Ishikawa (cell line): Measurements from ENCODE around the gene VRK2.

Experiments
- CEBPB ChIP-seq: IDR thresholded peaks from 2 replicates; pipeline ENCODE4 v1.6.1; 2012
- EGR1 ChIP-seq: IDR thresholded peaks from 2 replicates; pipeline ENCODE4 v1.6.1; 2012
- MAX ChIP-seq: IDR thresholded peaks from 2 replicates; pipeline ENCODE4 v1.6.1; 2012

GRCh38 chr2:58056192-58056916 lies 9.7 kb downstream of the VRK2 start:
- no peak for TF ChIP-seq EGR1
- TF ChIP-seq CEBPB: no peak
- TF ChIP-seq MAX: no peak
